Adipocyte (in vitro differentiated cells): ENCODE results near the gene SLC9A9.
A peak's percentile ranks its signal among the peaks of the same experiment; 100 is the strongest.

Experiments
- DNase-seq: peaks from one replicate; pipeline ENCODE4 v3.0.0-alpha.2; 2015; ENCODE audit warnings: low read depth
- H3K27me3 ChIP-seq: replicated peaks from 2 replicates; pipeline ENCODE4 v1.7.0; 2013; ENCODE audit warnings: mild to moderate bottlenecking, low read length, moderate library complexity; ENCODE audit not compliant: control insufficient read depth, insufficient read depth
- H3K36me3 ChIP-seq: 2 replicates; pipeline ENCODE4 v1.7.0; 2013; ENCODE audit warnings: low read length, mild to moderate bottlenecking, moderate library complexity; ENCODE audit not compliant: control insufficient read depth, insufficient read depth, severe bottlenecking
- H3K4me1 ChIP-seq: 2 replicates; pipeline ENCODE4 v1.7.0; 2013; ENCODE audit warnings: mild to moderate bottlenecking, low read length, moderate library complexity; ENCODE audit not compliant: control insufficient read depth, insufficient read depth
- H3K4me3 ChIP-seq: 2 replicates; pipeline ENCODE4 v1.7.0; 2013; ENCODE audit warnings: mild to moderate bottlenecking, low read length, moderate library complexity
- H3K9ac ChIP-seq: 2 replicates; pipeline ENCODE4 v1.7.0; 2013; ENCODE audit warnings: mild to moderate bottlenecking, low read length, moderate library complexity
- H3K9me3 ChIP-seq: 2 replicates; pipeline ENCODE4 v1.7.0; 2013; ENCODE audit warnings: mild to moderate bottlenecking, low read length, moderate library complexity; ENCODE audit not compliant: control insufficient read depth

SLC9A9 gene

DNA sequence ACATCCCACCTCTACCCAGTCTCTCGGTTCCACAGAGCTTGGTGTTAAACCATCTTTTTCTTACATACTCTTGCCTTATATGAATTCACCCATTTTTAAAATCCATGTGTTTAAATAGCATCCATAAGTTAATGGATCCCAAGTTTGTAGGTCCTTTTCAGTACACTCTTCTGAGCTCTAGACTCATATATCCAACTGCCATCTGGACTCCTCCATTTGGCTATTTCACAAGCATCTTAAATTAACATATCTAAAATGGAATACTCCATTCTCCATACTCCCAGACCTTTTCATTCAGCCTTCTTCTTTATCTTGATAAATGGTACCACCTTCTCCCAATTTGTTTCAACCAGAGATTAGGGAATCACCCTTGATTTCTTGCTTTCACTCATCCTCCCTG lies 615.3 kb downstream of the SLC9A9 start:
- Histone ChIP-seq H3K4me3 (no peak overlapping the region), H3K9ac (no peak overlapping the region), H3K9me3 (no peaks in the 10 kb centered on the region), H3K27me3 (no peaks in the 10 kb centered on the region), H3K36me3 (no peaks in the 10 kb centered on the region), H3K4me1 (no peaks in the 10 kb centered on the region)
- no peak for DNase-seq

DNA sequence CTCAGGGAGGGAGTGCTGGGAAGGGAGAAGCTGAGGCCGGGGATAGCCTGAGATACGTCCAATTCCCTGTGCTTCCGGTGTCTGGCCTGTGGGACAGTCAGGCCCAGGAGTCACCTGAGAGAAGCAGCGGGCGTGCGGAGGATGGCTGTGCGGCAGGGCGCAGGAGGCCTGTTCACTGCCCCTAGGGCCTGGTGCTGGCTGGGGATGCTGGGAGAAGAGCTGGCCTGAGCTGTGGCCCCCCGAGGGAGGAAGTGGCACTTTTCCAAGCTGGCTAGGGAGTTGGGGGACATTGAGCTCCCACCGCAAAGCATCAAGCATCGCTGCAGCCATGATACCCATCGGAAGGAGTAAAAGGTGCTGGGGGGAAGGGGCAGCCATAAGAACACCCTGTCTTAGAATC lies 619.9 kb downstream of the SLC9A9 start:
- no peak overlapping the region for H3K9ac ChIP-seq
- H3K4me3 ChIP-seq = no peak overlapping the region
- DNase-seq = no peak
- no peaks in the 10 kb centered on the region for H3K4me1 ChIP-seq
- H3K36me3 ChIP-seq = no peaks in the 10 kb centered on the region
- no peaks in the 10 kb centered on the region for H3K9me3 ChIP-seq
- no peaks in the 10 kb centered on the region for H3K27me3 ChIP-seq

DNA sequence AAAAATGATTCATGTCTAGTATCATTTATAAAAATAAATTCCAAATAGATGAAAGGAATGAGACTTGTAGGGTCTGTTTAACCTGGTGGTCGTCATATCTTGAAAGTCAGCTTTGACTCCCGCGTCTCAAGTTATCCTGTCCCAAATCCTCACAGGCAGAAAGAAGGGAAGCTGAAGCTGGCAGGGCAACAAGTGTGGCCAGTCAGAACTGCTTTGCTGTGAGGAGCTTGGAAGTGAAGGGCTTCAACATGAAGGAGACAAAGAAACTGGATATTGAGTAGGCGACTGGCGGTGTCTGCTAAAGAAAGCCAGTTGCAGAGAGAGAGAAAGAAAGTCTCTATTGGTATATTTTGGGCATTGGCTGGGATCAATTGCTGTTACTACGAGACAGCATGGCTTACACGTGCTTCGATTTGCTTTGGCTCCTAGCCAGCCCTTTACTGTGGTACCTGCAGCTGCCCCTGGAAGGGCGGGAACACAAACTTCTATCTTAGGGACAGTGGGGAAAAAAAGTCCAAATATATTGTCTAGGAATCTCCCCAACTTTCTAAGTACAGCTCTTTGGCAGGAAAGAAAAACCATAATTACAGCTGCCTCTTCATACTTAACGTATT lies 621.5 kb downstream of the SLC9A9 start:
- H3K36me3 ChIP-seq = no peaks in the 10 kb centered on the region
- H3K4me3 ChIP-seq = no peak overlapping the region
- no peak for DNase-seq
- H3K9me3 ChIP-seq = no peaks in the 10 kb centered on the region
- no peaks in the 10 kb centered on the region for H3K27me3 ChIP-seq
- H3K4me1 ChIP-seq = no peaks in the 10 kb centered on the region
- no peak overlapping the region for H3K9ac ChIP-seq

DNA sequence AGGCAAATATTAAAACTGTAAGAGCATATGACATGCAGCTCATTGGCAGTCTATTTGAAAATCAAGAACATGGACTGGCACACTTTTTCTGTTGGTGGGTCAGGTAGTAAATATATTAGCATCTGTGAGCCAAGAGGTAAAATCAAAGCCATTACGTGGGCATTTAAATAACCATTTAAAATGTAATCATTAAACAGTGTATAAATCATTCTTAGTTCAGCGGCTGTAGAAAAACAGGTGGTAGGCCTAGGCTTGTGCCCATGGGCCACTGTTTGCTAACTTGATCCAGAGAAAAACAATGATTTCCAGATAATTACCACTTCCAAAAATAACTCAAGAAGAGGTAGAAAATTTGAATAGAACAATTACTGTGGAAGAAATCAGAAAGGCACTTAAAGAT lies 623.6 kb downstream of the SLC9A9 start:
- Histone ChIP-seq H3K27me3 (no peaks in the 10 kb centered on the region), H3K9me3 (no peaks in the 10 kb centered on the region), H3K36me3 (no peaks in the 10 kb centered on the region), H3K4me1 (no peaks in the 10 kb centered on the region), H3K9ac (no peak overlapping the region), H3K4me3 (no peak overlapping the region)
- no peak for DNase-seq

DNA sequence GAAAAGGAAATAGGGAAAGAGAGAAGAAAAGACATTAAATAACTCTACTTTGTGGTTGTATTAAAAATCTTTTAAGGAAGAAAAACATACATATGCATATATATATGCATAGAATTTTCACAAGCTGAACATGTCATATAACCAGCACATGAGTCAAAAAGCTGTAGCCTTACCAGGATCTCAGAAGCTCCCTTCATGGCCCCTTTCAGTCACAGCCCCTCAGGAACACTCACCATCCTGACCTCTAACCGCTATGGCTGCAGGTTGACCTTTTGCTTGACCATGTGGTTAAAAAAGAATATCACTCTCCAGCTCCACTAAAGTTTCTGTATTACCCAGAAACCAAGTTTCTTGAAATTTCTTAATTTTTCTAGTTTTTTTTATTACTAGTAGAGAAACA lies 625.3 kb downstream of the SLC9A9 start:
- Histone ChIP-seq H3K9me3 (no peaks in the 10 kb centered on the region), H3K4me3 (no peak overlapping the region), H3K27me3 (no peaks in the 10 kb centered on the region), H3K9ac (no peak overlapping the region), H3K36me3 (no peaks in the 10 kb centered on the region), H3K4me1 (no peaks in the 10 kb centered on the region)
- DNase-seq = no peak

DNA sequence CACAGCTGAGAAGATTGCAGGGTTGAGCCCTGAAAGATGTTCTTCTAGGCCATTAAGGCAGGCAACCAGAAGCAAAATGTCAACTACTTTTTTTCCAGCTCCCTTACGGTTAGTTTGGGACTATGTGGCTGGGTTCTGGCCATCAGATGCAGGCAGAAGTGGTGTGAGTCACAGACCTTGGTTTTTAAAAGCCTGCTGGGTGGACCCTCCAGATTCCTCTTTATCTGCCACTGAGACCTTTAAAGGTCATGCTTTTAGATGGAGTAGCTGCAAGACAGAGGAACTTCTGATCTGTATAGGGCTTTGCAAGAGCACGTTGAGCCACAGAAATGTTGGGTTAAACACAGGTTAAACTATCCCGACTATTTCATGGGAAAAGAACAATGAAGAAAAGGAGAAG lies 625.8 kb downstream of the SLC9A9 start:
- no peak for DNase-seq
- Histone ChIP-seq H3K4me3 (no peak overlapping the region), H3K27me3 (no peaks in the 10 kb centered on the region), H3K9me3 (no peaks in the 10 kb centered on the region), H3K4me1 (no peaks in the 10 kb centered on the region), H3K9ac (no peak overlapping the region), H3K36me3 (no peaks in the 10 kb centered on the region)

DNA sequence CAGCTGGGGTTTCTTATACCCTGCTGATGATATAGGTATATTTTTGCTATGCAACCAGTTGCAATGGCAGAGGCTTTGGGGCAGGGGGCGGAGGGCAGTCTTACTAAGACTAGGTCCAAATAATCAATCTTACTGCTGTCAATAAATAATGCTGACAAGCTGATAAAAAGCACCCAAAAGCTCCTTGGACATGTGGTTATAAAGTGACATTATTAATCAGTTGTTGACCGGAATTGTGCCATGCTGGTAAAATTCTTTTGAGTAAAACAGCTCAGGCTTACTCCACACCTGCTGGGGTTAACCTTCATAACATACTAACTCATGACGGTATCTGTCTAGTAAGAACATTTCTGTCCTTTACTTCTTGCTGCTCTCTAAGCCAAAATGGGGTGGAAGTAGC lies 626.8 kb downstream of the SLC9A9 start:
- Histone ChIP-seq H3K27me3 (no peaks in the 10 kb centered on the region), H3K9me3 (no peaks in the 10 kb centered on the region)
- DNase-seq = no peak

DNA sequence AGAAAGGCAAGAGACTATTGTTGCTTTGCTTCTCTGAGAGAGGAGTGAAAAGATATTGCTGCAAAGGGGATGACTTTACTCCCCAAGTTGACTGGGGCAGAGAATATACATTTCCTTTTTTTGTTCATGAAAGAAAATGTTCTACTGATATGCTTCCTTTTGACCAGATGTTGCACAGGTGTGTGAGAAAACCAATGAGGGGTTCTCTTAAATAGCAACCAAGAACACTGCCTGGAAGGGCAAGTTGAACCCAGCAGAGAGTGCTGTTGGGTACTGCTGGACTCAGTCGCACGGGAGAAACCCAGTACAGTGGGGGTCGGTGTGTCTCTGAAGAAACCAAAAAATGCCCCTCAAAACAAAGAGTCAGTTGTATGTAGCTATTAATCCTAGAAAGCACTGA lies 627.5 kb downstream of the SLC9A9 start:
- Histone ChIP-seq H3K4me3 (no peak overlapping the region), H3K9ac (no peak overlapping the region), H3K27me3 (no peaks in the 10 kb centered on the region), H3K36me3 (no peaks in the 10 kb centered on the region), H3K9me3 (no peaks in the 10 kb centered on the region), H3K4me1 (no peaks in the 10 kb centered on the region)
- no peak for DNase-seq

More for the DNA sequence above, 626.8 kb downstream of the SLC9A9 start:
- Histone ChIP-seq H3K9ac (no peak overlapping the region), H3K4me3 (no peak overlapping the region), H3K4me1 (no peaks in the 10 kb centered on the region), H3K36me3 (no peaks in the 10 kb centered on the region)

DNA sequence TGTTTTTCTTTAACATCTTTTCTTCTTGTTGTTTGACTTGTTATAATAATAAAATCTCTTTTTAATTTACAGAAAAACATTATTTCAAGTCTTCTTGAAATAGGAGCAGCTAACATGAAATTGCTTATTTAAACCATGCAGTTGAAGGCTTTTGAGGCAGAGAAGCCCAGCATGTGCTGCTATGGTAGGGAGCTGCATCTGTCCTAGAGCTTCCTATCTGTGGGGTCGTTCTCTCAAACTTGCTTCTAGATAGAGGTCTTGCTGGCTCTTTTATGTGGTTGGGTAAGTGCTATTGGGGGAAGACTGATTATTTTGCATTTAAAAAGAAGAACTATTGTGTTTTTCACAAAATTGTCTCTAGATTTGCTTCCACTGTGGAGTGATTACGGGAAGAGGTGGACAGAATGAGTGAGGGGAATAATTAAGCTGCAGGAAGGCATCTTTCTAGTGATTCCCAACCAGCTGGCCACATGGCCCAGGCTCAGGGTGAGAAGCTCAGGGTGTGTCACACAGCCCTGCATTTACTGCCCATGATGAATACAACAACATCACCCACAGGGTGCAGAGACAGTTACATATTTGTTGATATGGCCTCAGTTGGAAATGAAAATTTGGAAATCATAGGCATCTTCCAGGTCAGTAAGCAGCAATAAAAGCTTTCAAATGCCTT lies 630.0 kb downstream of the SLC9A9 start:
- Histone ChIP-seq H3K9me3 (no peaks in the 10 kb centered on the region), H3K4me1 (no peaks in the 10 kb centered on the region), H3K4me3 (no peak overlapping the region), H3K36me3 (no peaks in the 10 kb centered on the region), H3K9ac (no peak overlapping the region), H3K27me3 (no peaks in the 10 kb centered on the region)
- no peak for DNase-seq

DNA sequence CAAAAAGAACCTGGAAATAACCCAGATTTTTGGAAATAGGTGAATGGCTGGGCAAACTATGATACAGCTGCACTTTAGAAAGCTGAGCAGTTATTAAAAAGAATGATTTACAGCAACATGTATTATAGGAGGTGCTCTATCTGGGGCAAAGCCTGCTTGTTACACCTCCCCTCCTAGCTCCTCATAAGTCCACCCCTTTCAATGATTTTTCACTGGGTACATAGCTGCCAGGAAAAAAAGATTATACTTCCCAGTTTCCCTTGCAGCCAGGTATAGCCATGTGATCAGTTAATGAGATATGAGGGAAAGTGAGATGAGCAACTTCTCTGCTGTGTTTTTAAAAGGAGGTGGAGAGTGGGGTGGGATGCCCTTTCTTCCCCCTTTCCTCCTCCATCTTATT lies 631.0 kb downstream of the SLC9A9 start:
- Histone ChIP-seq H3K4me3 (no peak overlapping the region), H3K4me1 (no peaks in the 10 kb centered on the region), H3K36me3 (no peaks in the 10 kb centered on the region), H3K9me3 (no peaks in the 10 kb centered on the region), H3K9ac (no peak overlapping the region), H3K27me3 (no peaks in the 10 kb centered on the region)
- no peak for DNase-seq

DNA sequence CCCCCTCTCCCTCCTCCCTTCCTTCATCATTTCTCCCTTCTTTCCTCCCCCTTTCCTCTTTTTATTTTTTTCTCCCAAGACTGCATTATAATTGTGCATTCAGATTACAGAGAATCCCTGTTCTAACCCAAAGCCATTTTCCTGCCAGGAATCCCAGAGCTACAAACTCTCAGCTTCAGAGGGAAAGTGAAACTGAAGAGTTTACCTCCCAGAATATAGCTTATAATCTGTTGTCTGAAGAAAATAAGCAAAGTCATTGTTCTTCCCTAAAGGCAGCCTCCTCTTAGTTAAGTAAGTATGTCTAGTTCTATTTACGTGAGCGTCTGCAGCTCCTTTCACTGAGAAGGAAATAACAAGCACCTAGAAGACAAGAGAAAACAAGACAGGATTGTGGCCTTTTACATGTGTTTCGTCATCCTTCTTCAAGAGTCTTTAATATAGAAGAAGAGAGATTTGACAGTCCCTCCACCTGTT lies 631.5 kb downstream of the SLC9A9 start:
- peak; percentile 35 for DNase-seq
- no peaks in the 10 kb centered on the region for H3K9me3 ChIP-seq
- H3K4me3 ChIP-seq = no peak overlapping the region
- no peaks in the 10 kb centered on the region for H3K36me3 ChIP-seq
- no peaks in the 10 kb centered on the region for H3K4me1 ChIP-seq
- no peaks in the 10 kb centered on the region for H3K27me3 ChIP-seq
- H3K9ac ChIP-seq = no peak overlapping the region
